Effector CD4-positive, alpha-beta T cell (primary cell): Measurements from ENCODE around the gene ATXN10.
A peak's percentile ranks its signal among the peaks of the same experiment; 100 is the strongest.
"Not testable (repeated sequence)": the region's sequence is repeated elsewhere in the genome, so short reads cannot be mapped to it uniquely, and the experiment has no call there.

Source experiments
- DNase-seq: peaks from one replicate; pipeline ENCODE4 v3.0.0-alpha.2; 2020

The ATXN10 gene

GRCh38 chr22:45644714-45645113 lies 26.9 kb upstream of the ATXN10 start:
- no peak for DNase-seq

DNA sequence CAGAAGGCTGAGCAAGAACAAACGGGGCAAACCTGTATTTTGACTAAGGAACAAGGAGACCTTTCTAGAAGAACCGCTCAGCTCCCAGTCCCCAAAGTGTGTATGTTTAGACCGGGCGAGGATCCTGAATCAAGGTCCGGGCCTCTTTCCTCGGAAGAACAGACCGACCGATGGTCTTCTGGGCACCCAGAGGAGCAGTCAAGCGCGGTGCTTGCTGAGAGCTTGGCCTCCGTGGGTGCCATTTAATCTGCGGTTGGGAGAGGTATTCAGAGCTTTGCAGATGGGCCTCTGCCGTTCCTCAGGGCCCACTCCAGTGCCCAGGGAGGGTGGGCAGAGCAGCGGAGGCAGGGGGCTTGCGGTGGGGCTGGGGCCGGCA lies 26.5 kb upstream of the ATXN10 start:
- no peak for DNase-seq

DNA sequence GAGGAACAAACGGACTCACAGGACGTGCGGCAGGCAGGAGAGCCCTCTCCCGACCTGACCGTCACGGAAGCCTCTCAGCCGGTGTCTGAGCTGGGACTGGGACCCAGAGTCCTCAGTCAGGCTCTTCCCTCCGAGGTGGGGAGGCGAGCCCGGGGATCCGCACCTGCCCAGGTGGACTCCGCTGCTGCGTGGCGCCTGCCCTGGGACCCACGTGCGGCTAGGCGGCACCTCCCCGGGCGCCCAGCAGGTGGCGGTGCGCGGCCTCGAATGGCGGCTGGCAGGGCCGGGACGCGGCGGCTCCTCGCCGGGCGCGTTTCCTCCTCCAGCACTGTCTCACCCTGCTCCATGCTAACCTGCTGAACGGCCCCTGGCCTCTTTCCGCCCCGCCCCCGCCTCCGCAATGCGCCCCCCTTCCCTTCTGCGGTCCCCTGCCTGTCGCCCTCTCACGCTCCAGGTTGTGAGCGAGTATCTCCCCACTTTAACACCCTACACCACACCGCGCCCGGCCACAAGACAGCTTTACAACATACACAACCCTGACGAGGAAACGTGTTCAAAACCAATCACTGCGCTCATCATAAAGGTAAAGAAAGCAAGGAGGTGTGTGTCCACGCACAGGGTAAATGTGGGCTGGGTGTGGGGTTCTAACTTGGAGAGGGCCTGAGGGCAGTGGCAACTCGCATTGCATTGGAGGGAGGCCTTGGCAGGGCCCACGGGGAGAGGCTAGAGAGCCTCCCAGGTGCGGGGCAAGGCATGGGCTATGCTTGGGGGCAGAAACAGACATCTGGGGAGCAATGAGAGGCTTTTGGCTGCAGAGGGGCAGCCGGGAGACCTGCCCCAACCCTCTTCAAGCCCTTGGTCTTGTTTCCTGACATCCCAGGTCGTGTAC lies 25.9 kb upstream of the ATXN10 start:
- peak; percentile 65 for DNase-seq

GRCh38 chr22:45647532-45648225 lies 24.0 kb upstream of the ATXN10 start:
- DNase-seq: no peak

- DNase-seq: no peak
Observed at GRCh38 chr22:45648301-45649117, 23.1 kb upstream of the ATXN10 start.

DNA sequence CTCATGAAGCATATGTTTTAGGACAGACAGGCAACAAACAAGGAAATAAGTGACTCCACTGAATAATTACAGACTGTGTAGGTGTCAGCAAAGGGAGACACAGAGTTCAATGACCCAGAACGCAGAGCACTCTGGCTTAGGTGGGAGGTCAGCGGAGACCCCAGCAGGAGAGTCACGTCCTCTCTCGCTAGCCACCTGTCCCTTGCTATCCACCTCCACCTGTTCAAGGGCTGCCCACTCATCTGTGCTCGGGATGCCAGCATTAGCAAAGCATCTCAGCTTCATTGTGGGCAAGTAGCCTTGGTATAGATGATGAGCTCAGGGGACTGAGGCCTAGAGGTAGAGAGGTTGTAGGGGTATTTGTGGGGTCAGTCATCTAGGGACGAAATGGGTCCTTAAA lies 21.8 kb upstream of the ATXN10 start:
- no peak for DNase-seq

DNA sequence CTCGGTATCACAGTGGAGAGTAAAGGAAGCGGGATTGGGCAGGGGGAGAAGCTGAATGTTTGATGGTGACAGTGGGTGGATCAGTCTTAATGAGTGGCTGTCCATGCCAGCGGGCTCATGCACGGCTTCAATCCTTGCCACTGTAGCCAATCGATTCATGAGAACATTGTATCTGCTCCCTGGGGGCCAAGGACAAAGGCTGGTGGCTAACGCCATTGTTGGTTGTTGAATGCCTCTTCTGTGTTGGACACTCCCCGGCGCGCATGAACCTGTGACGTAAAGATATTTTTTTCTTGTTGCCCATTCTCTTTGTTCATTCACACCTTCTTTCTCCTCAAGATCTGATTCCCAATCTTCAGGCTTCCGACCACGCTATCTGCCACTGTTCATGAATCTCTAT lies 20.9 kb upstream of the ATXN10 start:
- no peak for DNase-seq

DNA sequence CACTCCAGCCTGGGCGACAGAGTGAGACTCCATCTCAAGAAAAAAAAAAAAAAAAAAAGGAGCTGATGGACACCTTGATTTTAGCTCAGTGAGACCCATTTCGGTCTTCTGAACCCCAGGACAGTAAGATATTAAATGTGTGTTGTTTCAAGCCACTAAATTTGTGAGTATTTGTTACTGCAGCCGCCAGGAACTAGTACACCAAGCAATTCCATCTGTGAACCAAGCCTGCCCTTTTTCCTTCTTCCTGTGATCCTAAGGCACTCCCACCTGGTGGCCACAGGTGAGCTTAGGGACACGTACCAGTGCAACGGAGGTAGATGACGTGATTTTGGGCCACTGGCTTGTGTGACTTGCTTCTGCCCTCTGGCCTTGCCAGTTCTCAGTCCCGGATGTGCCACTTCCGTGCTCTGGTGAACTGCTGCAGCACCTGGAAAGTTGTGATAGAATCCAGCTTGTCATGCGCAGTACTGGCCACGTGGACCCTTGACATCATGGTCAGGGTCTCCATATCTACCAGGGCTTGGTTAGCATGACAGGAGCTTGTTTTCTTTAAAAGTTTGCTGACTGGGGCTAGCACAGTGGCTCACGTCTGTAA lies 19.6 kb upstream of the ATXN10 start:
- no peak for DNase-seq

DNA sequence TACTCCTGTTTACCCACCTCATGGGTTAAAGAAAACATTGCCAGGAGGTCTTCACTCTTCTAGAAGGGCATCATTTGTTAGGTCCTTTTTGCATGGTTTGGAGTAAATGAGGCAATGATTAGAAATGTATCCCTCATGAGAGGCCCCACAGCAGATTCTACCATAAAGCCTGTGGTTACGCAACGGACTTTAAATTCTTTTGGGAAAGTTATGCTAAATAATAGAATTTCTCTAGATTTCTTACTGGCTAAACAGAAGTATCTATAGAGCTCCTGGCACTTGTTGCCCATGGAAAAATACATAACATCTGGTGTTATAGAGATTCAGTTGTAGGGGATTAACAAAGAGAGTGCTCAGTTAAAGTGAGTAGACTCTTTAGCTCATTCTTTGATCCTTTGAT lies 15.1 kb upstream of the ATXN10 start:
- DNase-seq: no peak

DNA sequence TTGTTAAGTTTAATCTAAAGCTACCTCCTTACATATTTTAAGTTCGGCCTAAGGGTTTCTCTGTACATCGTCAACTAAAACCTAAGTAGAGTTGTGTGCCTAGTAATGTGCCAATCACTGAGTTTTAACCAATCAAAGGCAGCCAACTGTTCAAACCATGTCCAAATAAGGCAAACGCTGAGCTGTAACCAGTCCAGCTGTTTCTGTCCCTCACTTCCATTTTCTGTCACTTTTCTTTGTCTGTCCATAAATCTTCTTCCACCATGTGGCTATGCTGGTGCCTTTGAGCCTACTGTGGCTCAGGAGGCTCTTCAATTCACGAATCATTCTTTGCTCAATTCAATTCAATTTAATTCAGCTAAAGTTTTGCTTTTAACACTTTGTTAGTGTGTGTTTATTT lies 13.9 kb upstream of the ATXN10 start:
- no peak for DNase-seq

- no peak for DNase-seq
Observed at GRCh38 chr22:45664136-45664646, 7.4 kb upstream of the ATXN10 start.

GRCh38 chr22:45667486-45667885 lies 4.1 kb upstream of the ATXN10 start:
- DNase-seq: no peak

GRCh38 chr22:45670363-45670762 lies 1.3 kb upstream of the ATXN10 start:
- DNase-seq: not testable (repeated sequence)

DNA sequence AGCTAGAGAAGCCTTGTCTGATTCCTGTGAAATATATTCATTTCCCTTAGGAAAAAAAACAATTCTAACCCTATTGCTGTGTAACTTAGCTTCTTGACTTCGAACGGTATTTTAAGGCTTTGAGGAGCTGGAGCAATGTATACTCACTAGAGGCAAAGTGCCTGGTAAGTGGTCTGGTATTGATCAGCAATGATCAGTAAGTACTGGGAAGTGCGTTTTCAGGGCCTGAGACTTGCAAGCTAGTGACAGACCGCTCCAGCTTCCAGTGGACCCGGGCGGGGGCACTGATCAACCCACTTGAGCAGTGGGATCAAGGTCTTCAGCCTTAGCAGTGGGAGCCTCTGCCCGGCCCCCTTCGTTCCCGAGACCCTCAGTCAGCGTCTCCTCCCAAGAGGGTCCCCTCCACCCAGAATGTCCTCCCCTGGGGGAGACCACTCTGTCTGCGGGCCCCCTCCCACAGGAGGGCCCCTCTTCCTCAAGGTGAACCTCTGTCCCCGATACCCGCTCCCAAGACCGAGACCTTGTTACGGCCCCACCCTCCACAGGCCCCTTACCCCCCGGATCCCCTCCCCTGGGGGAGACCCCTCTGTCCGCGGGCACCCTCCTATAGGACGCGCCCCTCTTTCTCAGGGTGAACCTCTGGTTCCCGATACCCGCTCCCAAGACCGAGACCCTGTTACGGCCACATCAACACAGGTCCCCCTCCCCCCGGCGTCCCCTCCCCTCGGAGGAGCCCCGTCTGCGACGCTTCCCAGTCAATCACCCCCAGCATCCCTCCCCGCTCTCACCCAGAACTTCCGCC lies 452 bp upstream of the ATXN10 start:
- no peak for DNase-seq

- no peak for DNase-seq
Observed at GRCh38 chr22:45672564-45673481, 1.2 kb downstream of the ATXN10 start.

DNA sequence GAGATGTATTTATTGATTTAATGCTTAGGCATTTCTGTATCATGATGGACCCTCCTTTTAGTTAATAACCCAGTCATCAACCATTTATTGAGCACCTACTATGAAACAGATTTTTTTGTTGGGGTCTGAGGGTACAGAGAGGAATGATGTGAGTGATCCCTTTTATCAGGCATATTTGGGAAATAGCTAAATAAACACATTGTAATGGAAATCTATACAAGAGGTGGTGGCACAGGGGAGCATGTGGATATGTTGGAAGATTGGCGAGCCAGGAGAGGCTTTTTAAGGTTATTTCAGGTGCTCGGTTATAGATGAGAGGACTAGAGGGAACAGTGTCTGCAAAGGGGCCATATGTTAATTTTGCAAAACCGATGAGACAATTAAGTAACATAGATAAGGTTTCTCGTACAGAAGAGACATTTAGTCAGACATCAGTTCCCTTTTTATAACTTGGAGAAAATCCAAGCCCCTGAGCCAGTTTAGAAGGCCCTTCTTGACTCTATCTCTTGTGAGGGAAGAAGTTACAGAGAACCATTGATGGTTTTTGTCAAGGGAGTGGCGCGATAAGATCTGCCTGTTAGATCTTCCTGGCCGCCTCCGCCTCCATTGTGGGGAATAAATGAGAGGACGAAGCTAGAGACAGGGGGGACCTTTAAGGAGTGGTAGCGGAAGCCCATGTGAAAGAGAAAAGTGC lies 2.0 kb downstream of the ATXN10 start:
- no peak for DNase-seq

DNA sequence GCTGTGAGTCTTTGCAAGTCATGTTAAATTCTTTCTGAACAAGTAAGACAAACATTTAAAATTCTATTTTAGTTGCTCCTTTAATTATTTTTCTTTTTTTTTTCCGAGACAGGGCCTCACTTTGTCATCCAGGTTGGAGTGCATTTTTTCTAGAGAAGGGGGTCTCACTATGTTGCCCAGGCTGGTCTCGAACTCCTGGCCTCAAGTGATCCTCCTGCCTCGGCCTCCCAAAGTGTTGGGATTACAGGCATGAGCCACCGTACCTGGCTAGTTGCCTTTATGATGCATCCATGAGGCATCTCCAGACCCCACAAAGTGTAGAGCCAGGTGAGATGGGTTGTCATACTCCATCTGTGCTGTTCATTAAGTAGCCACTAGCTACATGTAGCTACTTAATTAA lies 4.4 kb downstream of the ATXN10 start:
- no peak for DNase-seq

GRCh38 chr22:45677063-45677462 lies 5.4 kb downstream of the ATXN10 start:
- no peak for DNase-seq

GRCh38 chr22:45678961-45679912 lies 7.6 kb downstream of the ATXN10 start:
- DNase-seq: no peak
